ENCODE measurements around the gene ADAM23.
A peak's percentile ranks its signal among the peaks of the same experiment; 100 is the strongest.
"Not testable (repeated sequence)": the region's sequence is repeated elsewhere in the genome, so short reads cannot be mapped to it uniquely, and the experiment has no call there.

Gene ADAM23

GRCh38 chr2:206442833-206443734 lies at the start of gene ADAM23:
ADAM23 (plus strand) TSS chr2:206443532; CDS start chr2:206443867, 335 bp downstream.
- DNase-seq: peak; percentile 90

GRCh38 chr2:206396211-206396610 lies 47.1 kb upstream of the ADAM23 start:
- peak; percentile 60 for DNase-seq

- not testable (repeated sequence) for DNase-seq
These were observed 40.3 kb upstream of the ADAM23 start for GRCh38 chr2:206402956-206403569.

- DNase-seq: no peak
These were observed 34.7 kb upstream of the ADAM23 start for GRCh38 chr2:206408323-206409320.

GRCh38 chr2:206410714-206411113 lies 32.6 kb upstream of the ADAM23 start:
- no peak for DNase-seq

GRCh38 chr2:206415618-206416243 lies 27.6 kb upstream of the ADAM23 start:
- no peak for DNase-seq

- DNase-seq: no peak
These were observed 24.4 kb upstream of the ADAM23 start for GRCh38 chr2:206418968-206419367.

- no peak for DNase-seq
These were observed 22.6 kb upstream of the ADAM23 start for GRCh38 chr2:206420721-206421120.

GRCh38 chr2:206422493-206422892 lies 20.8 kb upstream of the ADAM23 start:
- no peak for DNase-seq

GRCh38 chr2:206423147-206423546 lies 20.2 kb upstream of the ADAM23 start:
- peak; percentile 8 for DNase-seq

GRCh38 chr2:206424134-206424533 lies 19.2 kb upstream of the ADAM23 start:
- DNase-seq: no peak

GRCh38 chr2:206428783-206429182 lies 14.5 kb upstream of the ADAM23 start:
- no peak for DNase-seq

- DNase-seq: no peak
These were observed 12.9 kb upstream of the ADAM23 start for GRCh38 chr2:206430452-206430851.

GRCh38 chr2:206431439-206431838 lies 11.9 kb upstream of the ADAM23 start:
- DNase-seq: no peak

GRCh38 chr2:206432193-206433082 lies 10.9 kb upstream of the ADAM23 start:
- peak; percentile 5 for DNase-seq

- no peak for DNase-seq
These were observed 10.1 kb upstream of the ADAM23 start for GRCh38 chr2:206433190-206433589.

GRCh38 chr2:206433686-206434085 lies 9.6 kb upstream of the ADAM23 start:
- DNase-seq: no peak

GRCh38 chr2:206435742-206436141 lies 7.6 kb upstream of the ADAM23 start:
- no peak for DNase-seq

GRCh38 chr2:206438196-206438724 lies 5.1 kb upstream of the ADAM23 start:
- DNase-seq: no peak

- DNase-seq: no peak
These were observed 879 bp upstream of the ADAM23 start for GRCh38 chr2:206442474-206442832.

Data from eye (tissue), 1 donor.